SK-N-MC (cell line): ENCODE results near the gene FLNB.
"Not testable (repeated sequence)": the region's sequence is repeated elsewhere in the genome, so short reads cannot be mapped to it uniquely, and the experiment has no call there.

Experiments used
- DNase-seq: peaks from one replicate; pipeline ENCODE4 v3.0.0-alpha.2; 2011; ENCODE audit warnings: low read depth, low spot score
- H3K27ac ChIP-seq: fragments of 200-600 bp; sonication (generic); 2 replicates; pipeline ENCODE4 v1.5.1; 2016; ENCODE audit warnings: mixed run types
- H3K36me3 ChIP-seq: fragments of 200-600 bp; sonication (generic); 2 replicates; pipeline ENCODE4 v1.6.1; 2017; ENCODE audit warnings: antibody characterized with exemption, low read length, mixed read lengths; ENCODE audit not compliant: insufficient read depth
- H3K4me3 ChIP-seq: fragments of 200-600 bp; sonication (generic); 2 replicates; pipeline ENCODE4 v1.5.1; 2016
- H3K9ac ChIP-seq: fragments of 200-600 bp; sonication (generic); 2 replicates; pipeline ENCODE4 v1.8.0; 2017; ENCODE audit warnings: mixed run types, mixed read lengths; ENCODE audit not compliant: insufficient read length
- H3K9me3 ChIP-seq: fragments of 200-600 bp; sonication (generic); 2 replicates; pipeline ENCODE4 v1.6.1; 2017; ENCODE audit warnings: low read depth, mild to moderate bottlenecking, antibody characterized with exemption, low read length, moderate library complexity, mixed read lengths
- EZH2 ChIP-seq: fragments of 200-600 bp; sonication (generic); IDR thresholded peaks from one replicate; pipeline ENCODE4 v1.6.1; 2017; ENCODE audit warnings: antibody characterized with exemption
- FOXP2 ChIP-seq: optimal IDR thresholded peaks from 2 replicates; pipeline ENCODE3; 2011; ENCODE audit warnings: mild to moderate bottlenecking, moderate library complexity; ENCODE audit not compliant: insufficient read depth; ENCODE audit errors: extremely low read length, control extremely low read depth
- POLR2AphosphoS5 ChIP-seq: IDR thresholded peaks from 2 replicates; pipeline ENCODE4 v1.6.1; 2012; ENCODE audit warnings: mild to moderate bottlenecking, low read depth, low read length, borderline replicate concordance

The FLNB gene

GRCh38 chr3:58049143-58049785 lies 41.0 kb downstream of the FLNB start:
- H3K9ac ChIP-seq, result no peak overlapping the region
- no peak overlapping the region for H3K27ac ChIP-seq
- no peaks in the 10 kb centered on the region for H3K9me3 ChIP-seq
- TF ChIP-seq EZH2 (no peak), POLR2AphosphoS5 (no peak), FOXP2 (no peak)
- no peak for DNase-seq
- H3K36me3 ChIP-seq, result no peaks in the 10 kb centered on the region
- no peak overlapping the region for H3K4me3 ChIP-seq

GRCh38 chr3:58051196-58051595 lies 43.0 kb downstream of the FLNB start:
- H3K9me3 ChIP-seq, result no peaks in the 10 kb centered on the region
- DNase-seq, result no peak
- no peak overlapping the region for H3K27ac ChIP-seq
- H3K9ac ChIP-seq, result no peak overlapping the region
- H3K36me3 ChIP-seq, result no peaks in the 10 kb centered on the region
- no peak for TF ChIP-seq FOXP2
- no peak for TF ChIP-seq POLR2AphosphoS5
- no peak for TF ChIP-seq EZH2
- H3K4me3 ChIP-seq, result no peak overlapping the region

- H3K36me3 ChIP-seq, H3K9me3 ChIP-seq, H3K4me3 ChIP-seq, DNase-seq, H3K27ac ChIP-seq, H3K9ac ChIP-seq: not testable (repeated sequence)
These were observed 43.5 kb downstream of the FLNB start for GRCh38 chr3:58051658-58052261.

- TF ChIP-seq POLR2AphosphoS5, result no peak
- no peak for TF ChIP-seq EZH2
- TF ChIP-seq FOXP2, result no peak
- no peaks in the 10 kb centered on the region for H3K36me3 ChIP-seq
- no peak for DNase-seq
- H3K9ac ChIP-seq, result no peak overlapping the region
- H3K9me3 ChIP-seq, result no peaks in the 10 kb centered on the region
- no peak overlapping the region for H3K27ac ChIP-seq
- H3K4me3 ChIP-seq, result no peak overlapping the region
These were observed 44.4 kb downstream of the FLNB start for GRCh38 chr3:58052373-58053273.

- DNase-seq, result no peak
- Histone ChIP-seq H3K36me3 (no peaks in the 10 kb centered on the region), H3K4me3 (no peak overlapping the region), H3K9ac (no peak overlapping the region), H3K27ac (no peak overlapping the region), H3K9me3 (no peaks in the 10 kb centered on the region)
- no peak for TF ChIP-seq EZH2
- no peak for TF ChIP-seq FOXP2
- no peak for TF ChIP-seq POLR2AphosphoS5
These were observed 46.4 kb downstream of the FLNB start for GRCh38 chr3:58054652-58055051.

- H3K9ac ChIP-seq, result no peak overlapping the region
- no peak for TF ChIP-seq FOXP2
- TF ChIP-seq POLR2AphosphoS5, result no peak
- TF ChIP-seq EZH2, result no peak
- H3K4me3 ChIP-seq, result no peak overlapping the region
- no peak overlapping the region for H3K27ac ChIP-seq
- no peaks in the 10 kb centered on the region for H3K36me3 ChIP-seq
- DNase-seq, result no peak
- no peaks in the 10 kb centered on the region for H3K9me3 ChIP-seq
These were observed 47.1 kb downstream of the FLNB start for GRCh38 chr3:58055314-58055713.

GRCh38 chr3:58055891-58056290 lies 47.7 kb downstream of the FLNB start:
- not testable (repeated sequence) for H3K9ac ChIP-seq, DNase-seq, H3K4me3 ChIP-seq, H3K9me3 ChIP-seq, H3K36me3 ChIP-seq, H3K27ac ChIP-seq

- no peak overlapping the region for H3K4me3 ChIP-seq
- no peaks in the 10 kb centered on the region for H3K9me3 ChIP-seq
- no peak for DNase-seq
- TF ChIP-seq EZH2, result no peak
- no peak for TF ChIP-seq POLR2AphosphoS5
- no peak for TF ChIP-seq FOXP2
- no peaks in the 10 kb centered on the region for H3K36me3 ChIP-seq
- H3K9ac ChIP-seq, result no peak overlapping the region
- H3K27ac ChIP-seq, result 0 out of 2 replicates have a peak overlapping the region, but pooled peaks have one; percentile 19
These were observed 50.4 kb downstream of the FLNB start for GRCh38 chr3:58058361-58059263.
